ENCODE data around the gene CTCFL.
"Not testable (repeated sequence)": the region's sequence is repeated elsewhere in the genome, so short reads cannot be mapped to it uniquely, and the experiment has no call there.

CTCFL gene

DNA sequence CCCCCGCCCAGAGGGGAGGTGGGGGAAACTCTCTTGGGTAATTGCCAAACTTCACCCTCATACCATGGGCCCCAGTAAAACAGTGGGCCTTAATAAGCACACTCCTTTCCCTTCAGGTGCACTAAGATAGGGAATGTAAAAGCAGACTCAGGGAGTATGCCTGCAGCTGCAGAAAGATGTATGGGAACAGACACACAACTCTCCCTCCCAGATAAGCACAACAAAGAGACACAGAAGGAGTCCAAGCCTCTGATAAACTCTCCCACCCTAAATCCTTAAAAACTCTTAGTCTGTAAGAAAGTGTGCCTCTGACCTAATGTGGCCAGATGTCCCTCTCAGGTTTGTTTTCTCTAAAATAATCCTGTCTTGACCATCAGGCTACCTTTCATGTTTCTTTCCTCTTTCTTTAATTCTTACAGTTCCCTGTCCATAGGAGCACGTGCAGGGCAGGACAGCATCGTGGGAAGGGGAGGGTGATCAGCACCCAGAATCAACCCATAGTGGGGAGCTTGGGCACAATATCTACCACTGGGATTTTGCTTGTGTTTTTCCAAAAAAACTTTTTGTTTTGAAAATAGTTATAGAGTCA is 11.3 kb upstream of the CTCFL start:
- no peak for DNase-seq (ENCODE audit: low read depth)

- DNase-seq (ENCODE audit: low read depth): no peak
These were observed 10.4 kb upstream of the CTCFL start for GRCh38 chr20:57535297-57535696.

DNA sequence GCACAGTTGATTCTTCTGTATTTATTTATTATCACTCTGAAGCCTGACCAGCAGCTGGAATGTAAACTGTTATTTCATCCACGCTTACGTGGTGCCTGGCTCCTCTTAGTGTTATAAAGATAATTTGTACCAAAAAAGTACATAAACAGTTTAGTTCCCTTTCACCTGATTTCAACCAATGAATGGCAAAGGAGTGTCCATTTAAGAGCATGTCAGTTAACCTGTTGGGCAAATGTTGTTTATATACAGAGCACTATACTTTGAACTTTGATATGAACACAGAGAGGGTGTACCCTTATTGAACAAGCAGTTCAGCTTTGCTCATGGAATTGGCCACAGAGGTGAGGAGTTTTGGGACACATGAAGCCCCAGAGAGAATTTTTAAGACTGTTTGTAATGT is 7.2 kb upstream of the CTCFL start:
- DNase-seq (ENCODE audit: low read depth): no peak

DNA sequence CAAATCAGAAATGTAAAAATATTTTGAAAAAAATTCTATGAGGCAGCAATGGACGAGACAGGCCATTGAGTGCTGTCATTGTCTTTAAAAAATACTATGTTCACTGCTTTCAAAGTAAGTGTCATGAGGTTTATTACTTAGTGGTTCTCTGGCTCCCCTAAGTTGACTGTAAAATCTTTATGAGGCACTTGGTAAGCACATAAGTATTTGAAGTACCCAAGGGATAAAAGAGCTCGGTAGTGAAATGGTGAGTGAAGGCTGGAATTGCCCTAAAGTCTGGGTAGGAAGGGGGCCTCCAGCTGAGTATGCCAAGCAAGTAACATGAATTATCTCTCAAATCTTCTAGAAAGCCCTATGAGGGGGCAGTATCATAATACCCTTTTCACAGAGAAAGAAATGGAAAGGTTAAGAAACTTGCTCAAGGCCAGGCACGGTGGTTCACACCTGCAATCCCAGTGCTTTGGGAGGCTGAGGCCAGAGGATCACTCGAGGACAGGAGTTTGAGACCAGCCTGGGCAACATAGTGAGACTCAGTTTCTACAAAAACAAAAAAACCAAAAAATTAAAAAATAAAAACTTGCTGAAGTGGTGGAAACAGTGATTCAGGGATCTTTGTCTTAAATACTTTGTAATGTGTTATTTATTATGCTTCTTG is 5.5 kb upstream of the CTCFL start:
- no peak for DNase-seq (ENCODE audit: low read depth)

DNA sequence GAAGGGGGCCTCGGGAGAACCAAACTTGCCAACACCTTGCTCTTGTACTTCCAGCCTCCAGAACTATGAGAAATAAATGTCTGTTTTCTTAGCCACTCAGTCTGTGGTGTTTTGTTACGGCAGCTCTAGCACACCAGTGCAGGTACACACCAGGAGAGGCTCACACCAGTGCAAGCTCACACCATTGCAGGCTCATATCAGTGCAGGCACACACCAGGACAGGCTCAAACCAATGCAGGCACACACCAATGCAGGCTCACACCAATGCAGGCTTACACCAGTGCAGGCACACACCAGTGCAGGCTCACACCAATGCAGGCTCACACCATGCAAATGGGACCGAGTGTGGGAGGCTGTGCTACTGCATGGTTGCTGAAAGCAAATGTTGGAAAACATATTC is 4.9 kb upstream of the CTCFL start:
- no peak for DNase-seq (ENCODE audit: low read depth)

DNA sequence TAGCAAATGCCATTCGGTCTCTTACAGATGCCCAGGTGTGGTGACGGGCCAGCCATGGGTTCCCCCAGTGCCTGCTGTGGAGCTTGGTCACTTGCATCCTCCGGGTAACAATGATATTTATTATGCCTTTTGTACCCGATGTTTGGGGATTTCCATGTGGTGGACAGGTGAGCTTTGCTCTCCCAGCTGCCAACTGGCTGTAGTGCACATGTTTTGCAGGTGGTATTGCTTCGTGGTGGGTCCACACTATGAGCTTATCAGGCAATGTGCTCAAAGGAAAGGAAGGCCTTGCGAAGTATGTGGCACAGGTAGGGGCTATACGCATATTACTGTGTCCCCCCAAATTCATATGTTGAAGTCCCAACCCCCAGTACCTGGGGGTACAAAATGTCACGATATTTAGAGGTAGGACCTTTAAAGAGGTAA is 4.2 kb upstream of the CTCFL start:
- DNase-seq (ENCODE audit: low read depth): no peak

GRCh38 chr20:57528148-57528547 is 3.2 kb upstream of the CTCFL start:
- DNase-seq (ENCODE audit: low read depth): no peak

GRCh38 chr20:57527728-57528127 is 2.8 kb upstream of the CTCFL start:
- no peak for DNase-seq (ENCODE audit: low read depth)

- DNase-seq (ENCODE audit: low read depth): no peak
These were observed 2.0 kb upstream of the CTCFL start for GRCh38 chr20:57526885-57527460.

DNA sequence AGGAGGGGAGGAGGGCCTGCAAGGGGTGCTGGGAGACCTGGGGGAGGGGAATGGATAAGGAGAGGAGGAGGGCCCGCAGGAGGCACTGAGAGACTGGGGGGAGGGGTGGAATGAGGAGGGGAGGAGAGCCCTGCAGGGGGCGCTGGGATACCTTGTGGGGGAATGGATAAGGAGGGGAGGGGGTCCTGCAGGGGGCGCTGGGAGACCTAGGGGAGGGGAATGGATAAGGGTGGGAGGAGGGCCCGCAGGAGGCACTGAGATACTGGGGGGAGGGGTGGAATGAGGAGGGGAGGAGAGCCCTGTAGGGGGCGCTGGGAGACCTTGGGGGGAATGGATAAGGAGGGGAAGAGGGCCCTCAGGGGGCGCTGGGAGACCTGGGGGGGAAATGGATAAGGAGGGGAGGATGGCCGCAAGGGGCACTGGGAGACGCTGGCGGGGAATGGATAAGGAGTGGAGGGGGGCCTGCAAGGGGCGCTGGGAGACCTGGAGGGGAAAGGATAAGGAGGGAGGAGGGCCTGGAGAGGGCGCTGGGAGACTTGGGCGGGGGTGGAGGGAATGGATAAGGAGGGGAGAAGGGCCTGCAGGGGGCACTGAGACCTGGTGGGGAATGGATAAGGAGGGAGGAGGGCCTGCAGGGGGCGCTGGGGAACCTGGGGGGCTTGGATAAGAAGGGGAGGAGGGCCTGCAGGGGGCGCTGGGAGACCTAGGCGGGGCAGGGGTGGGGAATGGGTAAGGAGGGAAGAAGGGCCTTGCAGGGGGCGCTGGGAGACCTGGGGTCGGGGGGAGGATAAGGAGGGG is 1.3 kb upstream of the CTCFL start:
- DNase-seq (ENCODE audit: low read depth): no peak

DNA sequence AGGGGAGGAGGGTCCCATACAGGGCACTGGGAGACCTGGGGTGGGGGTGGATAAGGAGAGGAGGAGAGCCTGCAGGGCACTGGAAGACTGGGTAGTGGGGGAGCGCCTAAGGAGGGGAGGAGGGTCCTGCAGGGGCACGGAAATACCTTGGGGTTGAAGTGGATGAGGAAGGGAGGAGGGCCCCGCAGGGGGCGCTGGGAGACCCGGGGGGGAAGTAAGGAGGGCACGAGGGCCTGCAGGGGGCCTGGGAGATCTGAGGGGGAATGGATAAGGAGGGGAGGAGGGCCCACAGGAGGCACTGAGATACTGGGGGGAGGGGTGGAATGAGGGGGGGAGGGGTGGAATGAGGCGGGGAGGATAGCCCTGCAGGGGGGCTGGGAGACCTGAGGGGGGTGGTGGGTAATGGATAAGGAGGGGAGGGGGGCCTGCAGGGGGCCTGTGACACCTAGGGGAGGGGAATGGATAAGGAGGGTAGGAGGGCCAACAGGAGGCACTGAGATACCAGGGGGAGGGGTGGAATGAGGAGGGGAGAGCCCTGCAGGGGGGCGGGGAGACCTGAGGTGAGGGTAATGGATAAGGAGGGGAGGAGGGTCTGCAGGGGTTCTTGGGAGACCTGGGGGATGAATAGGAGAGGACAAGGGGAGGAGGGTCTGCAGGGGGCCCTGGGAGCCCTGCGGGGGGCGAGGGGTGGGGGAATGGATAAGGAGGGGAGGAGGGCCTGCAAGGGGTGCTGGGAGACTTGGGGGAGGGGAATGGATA is 567 bp upstream of the CTCFL start:
- DNase-seq (ENCODE audit: low read depth): no peak

DNA sequence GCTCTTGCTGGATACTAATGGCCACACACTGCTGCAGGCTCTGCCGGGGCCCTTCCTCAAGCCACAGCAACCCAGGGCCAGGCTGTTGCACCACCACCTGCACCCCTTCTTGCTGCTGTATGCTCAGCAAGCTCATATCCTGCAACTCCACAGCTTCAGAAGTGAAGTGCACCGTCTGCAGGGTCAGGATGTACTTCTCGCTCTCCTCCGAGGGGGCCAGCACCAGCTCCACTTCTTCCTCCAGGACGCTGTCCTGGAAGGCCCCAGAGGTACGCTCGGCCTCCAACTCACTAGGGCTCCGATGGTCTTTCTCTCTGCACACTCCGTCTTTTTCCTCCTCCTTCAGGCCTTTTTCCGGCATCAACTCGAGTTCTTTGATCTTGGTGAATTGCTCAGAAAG is 1.2 kb downstream of the CTCFL start:
- no peak for DNase-seq (ENCODE audit: low read depth)

GRCh38 chr20:57522380-57523140 is 2.4 kb downstream of the CTCFL start:
- DNase-seq (ENCODE audit: low read depth): no peak

- no peak for DNase-seq (ENCODE audit: low read depth)
These were observed 7.0 kb downstream of the CTCFL start for GRCh38 chr20:57517904-57518303.

DNA sequence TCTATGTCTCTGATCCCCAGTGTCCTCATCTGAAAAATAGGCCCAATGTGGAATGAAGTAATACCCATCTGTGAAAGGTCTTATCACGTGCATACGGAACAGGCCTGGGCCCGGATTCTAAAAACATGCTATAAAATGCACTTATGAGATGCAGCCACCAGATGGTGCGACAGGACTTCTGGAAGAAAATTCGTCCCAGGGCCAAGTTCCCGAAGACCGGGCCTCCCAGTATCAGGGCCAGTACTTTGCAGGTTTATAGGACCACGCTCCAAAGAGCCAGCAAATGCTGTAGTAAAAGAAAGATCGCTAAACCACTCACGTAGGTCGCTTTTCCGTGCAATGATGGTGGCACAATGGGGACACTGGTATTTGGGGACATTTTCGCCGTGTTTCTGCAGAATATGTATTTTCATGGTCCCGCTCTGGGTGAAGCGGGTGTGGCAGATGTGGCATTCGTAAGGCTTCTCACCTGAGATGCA is 10.6 kb downstream of the CTCFL start:
- DNase-seq (ENCODE audit: low read depth): no peak

- DNase-seq (ENCODE audit: low read depth): no peak
These were observed 11.7 kb downstream of the CTCFL start for GRCh38 chr20:57513199-57513598.

GRCh38 chr20:57512432-57512831 is 12.5 kb downstream of the CTCFL start:
- no peak for DNase-seq (ENCODE audit: low read depth)

- not testable (repeated sequence) for DNase-seq (ENCODE audit: low read depth)
These were observed 13.2 kb downstream of the CTCFL start for GRCh38 chr20:57511709-57512108.

- DNase-seq (ENCODE audit: low read depth): no peak
These were observed 15.2 kb downstream of the CTCFL start for GRCh38 chr20:57509665-57510237.

DNA sequence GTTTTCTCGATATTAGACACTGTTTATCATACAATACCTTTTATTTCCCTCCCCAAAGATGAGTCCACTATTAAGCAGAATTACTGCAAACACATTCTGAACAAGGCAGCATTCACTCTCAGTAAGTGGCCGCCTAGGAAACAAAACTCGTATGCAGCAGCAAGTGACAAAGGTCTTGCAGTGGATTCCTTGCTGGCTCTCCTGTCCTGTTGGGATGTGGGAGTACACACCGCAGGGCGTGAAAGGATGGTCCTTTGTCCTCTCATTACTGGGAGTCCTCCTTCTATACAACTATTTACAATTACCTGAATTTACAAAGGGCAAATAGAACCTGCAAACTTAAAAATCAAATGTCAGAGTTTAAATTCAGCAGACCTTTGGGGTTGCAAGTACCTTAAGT is 16.1 kb downstream of the CTCFL start:
- DNase-seq (ENCODE audit: low read depth): no peak

DNA sequence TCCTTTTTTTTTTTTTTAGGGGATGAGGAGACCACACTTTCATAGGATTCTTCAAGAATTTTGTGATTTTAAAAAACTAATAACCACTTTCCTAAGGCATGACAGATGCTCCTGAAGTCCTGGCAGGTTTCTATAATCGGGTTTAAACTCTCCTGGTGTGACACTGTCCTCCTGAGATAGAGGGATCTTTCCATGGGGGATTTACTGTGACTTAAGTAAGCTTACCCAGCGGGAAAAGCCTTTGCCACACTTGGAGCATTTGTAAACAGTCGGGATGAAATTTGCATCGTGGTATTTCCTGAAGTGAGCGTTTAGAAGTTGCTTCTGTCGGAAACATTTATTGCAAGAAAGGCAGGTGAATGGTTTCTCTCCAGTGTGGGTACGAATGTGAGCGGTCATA is 16.6 kb downstream of the CTCFL start:
- no peak for DNase-seq (ENCODE audit: low read depth)
